Measurements from ENCODE around the gene COLEC12.

GRCh38 chr18:350953-351572 lies 149.4 kb downstream of the COLEC12 start:
- no peak for TF ChIP-seq EZH2phosphoT487 (conservative IDR thresholded peaks at IDR 0.05; ENCODE audit: low read length)
- TF ChIP-seq CTCF (IDR thresholded peaks at IDR 0.05; ENCODE audit: insufficient read depth, low read length, poor library complexity, severe bottlenecking), result no peak
